Activated T-cell treated with anti-CD3 and anti-CD28 coated beads, Interleukin-2, amount 50 U/mL, for 1 hour (primary cell): ENCODE results near the gene FOSL1.

ENCODE experiments used
- DNase-seq: peaks from one replicate; pipeline ENCODE4 v3.0.0-alpha.2; 2020

Gene FOSL1

DNA sequence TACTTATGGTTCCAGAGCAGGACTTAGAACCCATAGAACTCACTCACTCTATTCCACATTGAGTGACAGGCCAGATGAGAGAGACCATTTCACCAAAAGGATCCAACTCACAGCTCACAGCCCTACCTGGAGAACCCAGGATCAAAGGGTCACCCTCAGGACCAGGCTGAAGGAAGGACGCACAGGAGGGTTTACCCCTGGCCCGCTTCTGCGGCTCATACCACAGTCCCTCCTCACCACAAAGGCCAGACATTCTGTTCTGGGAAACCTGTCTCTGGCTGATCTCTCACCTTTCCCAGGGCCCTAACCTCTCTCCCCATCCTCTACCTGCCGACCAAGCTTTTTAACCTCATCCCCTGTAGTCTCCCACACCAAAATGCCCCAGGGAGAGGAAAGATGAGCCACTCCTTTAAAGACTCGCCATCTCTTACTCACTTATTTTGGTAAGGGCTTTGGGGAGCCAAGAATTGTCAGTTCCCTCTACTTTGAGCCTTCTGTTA, 4.7 kb downstream of the FOSL1 start:
- DNase-seq: no peak

- peak; percentile 46 for DNase-seq
Observed at GRCh38 chr11:65894034-65894591, 6.1 kb downstream of the FOSL1 start.

- DNase-seq: no peak
Observed at GRCh38 chr11:65892661-65893317, 7.4 kb downstream of the FOSL1 start.

DNA sequence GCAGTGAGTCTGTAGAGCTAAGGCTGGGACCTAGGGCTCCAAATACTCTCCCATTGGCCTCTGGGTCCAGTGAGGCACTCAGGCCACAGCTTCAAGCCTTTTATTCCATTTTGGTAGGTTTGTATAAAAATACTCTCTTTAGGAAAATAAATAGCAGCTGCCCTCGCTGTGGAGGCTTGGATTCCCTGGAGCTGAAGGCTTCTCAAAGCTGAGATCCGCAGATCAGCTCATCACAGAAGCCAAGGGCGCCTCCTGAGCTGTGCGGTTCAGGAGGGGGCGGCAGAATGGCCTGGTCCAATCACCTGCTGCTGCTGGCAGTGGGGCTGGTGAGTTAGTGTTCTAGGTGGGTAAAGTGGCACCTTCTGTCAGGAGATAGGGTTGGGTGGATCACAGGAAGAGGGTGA, 8.0 kb downstream of the FOSL1 start:
- peak; percentile 49 for DNase-seq

GRCh38 chr11:65891219-65892136, 8.7 kb downstream of the FOSL1 start:
- DNase-seq: peak; percentile 50

GRCh38 chr11:65890324-65891218, 9.6 kb downstream of the FOSL1 start, which contains the start of gene CCDC85B:
CCDC85B (plus strand) TSS chr11:65890673; CDS start chr11:65890784, 111 bp downstream.
- peak; percentile 99 for DNase-seq

DNA sequence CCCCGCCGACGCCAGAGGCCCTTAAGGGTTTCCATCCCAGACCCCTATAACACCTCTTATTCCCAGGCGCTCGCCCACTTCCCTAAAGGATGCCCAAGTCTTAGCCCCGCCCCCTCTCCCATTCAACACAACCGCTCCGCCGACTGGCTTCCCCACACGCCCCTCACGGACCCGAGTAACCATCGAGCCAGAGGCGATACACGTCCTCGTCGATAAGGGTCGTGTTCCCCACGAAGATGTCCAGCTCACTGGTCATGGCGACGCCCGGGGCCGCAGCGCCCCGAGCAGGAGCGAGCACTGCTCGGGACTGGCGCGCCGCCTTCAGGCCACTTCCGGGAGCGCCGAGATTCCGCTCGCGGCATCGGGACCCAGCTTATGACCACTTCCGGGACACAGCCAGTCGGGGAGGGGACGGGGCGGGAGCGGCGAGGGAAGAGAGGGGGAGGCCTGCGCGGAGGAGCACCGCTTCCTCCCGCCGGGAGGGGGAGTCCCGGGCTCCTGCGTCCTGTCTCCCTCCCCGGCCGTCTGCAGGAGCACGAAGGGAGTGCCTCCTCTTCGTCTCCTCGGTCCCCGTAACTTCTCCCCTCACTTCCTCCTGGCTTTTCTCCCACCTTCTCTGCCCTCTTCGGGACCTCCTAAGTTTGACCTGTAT, 11.9 kb downstream of the FOSL1 start, which contains the start of gene FIBP:
TSS of gene FIBP (minus strand) at position 309 of the 652 bp plus-strand sequence. CDS start at position 256, 53 bp downstream.
- peak; percentile 94 for DNase-seq

GRCh38 chr11:65887723-65888162, 12.4 kb downstream of the FOSL1 start:
- DNase-seq: no peak

DNA sequence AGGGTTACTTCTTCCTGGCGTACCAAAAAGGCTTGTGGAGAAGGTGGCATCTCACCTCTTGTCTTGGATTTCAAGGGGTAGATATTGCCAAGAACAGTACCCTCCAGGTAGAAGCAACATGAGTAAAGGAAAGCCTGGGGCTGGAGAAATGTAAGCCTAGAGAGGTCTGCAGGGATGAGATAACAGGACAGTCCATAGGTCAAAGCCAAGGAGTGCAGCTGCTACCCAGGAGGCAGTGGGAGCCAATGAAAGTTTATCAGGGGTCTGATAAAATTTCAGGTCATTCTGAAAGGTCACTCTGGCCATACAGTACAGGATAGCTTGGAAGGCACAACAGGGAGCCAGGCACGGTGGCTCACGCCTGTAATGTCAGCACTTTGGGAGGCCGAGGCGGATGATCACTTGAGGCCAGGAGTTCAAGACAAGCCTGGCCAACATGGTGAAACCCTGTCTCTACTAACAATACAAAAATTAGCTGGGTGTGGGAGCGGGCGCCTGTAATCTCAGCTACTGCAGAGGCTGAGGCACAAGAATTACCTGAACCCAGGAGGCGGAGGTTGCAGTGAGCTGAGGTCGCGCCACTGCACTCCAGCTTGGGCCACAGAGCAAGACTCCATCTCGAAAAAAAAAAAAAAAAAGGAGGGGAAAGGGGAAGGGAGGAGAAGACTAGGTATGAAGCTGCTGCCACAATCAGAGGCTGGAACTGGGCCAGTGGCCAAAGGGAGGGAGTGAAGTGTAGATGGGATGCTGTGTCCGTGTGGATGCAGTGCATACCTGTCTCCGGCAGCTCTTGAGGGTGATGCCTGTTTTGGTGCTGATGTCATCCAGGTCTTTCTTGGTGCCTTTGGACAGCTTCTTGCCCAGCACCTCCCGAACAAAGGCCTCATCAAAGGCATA, 13.1 kb downstream of the FOSL1 start:
- no peak for DNase-seq

GRCh38 chr11:65885808-65886536, 14.2 kb downstream of the FOSL1 start:
- no peak for DNase-seq

GRCh38 chr11:65885231-65885630, 15.0 kb downstream of the FOSL1 start:
- DNase-seq: no peak

GRCh38 chr11:65884716-65885092, 15.5 kb downstream of the FOSL1 start:
- peak; percentile 85 for DNase-seq

DNA sequence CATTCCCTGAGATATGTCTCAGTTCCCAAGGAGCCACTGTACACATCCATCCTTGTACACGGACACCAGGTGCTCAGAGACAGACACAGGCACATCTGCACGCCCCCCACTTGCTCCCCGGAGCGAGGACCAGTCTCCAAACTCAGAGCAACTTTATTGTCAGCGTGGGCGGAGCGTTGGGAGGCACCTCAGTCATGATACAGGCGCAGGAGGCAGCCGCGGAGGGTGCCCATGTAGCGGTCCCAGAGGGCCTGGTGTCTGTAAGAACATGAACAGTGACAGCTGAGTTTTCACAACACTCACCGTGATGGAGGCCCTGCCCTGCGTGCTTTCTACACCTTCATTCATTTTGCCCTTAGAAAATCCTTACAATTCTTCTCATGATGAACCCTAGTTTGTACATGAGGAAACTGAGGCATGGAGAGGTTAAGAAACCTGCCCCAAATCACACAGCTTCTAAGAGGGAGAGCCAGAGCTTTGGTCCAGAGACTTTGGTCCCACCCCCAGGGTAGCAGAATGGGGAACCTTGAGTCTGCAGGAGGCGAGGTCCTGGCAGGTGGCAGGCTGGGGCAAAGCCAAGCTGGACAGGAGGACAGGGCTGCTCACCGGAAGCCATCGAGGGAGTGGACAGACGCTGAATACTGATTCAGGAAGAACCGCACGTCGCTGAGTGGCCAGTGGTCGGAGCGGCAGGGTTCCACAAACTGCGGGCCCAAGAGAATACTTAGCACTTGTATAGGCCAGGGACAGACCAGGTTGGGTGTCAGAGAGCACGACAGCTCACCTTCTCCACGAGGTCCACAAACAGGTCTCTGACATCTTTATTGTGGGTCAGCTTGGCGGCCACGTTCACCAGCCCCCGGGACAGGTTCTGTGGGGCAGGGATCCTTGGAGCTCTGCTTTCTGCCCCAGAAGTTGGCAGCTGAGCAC, 16.1 kb downstream of the FOSL1 start:
- DNase-seq: no peak

GRCh38 chr11:65883058-65883761, 17.0 kb downstream of the FOSL1 start:
- DNase-seq: no peak

DNA sequence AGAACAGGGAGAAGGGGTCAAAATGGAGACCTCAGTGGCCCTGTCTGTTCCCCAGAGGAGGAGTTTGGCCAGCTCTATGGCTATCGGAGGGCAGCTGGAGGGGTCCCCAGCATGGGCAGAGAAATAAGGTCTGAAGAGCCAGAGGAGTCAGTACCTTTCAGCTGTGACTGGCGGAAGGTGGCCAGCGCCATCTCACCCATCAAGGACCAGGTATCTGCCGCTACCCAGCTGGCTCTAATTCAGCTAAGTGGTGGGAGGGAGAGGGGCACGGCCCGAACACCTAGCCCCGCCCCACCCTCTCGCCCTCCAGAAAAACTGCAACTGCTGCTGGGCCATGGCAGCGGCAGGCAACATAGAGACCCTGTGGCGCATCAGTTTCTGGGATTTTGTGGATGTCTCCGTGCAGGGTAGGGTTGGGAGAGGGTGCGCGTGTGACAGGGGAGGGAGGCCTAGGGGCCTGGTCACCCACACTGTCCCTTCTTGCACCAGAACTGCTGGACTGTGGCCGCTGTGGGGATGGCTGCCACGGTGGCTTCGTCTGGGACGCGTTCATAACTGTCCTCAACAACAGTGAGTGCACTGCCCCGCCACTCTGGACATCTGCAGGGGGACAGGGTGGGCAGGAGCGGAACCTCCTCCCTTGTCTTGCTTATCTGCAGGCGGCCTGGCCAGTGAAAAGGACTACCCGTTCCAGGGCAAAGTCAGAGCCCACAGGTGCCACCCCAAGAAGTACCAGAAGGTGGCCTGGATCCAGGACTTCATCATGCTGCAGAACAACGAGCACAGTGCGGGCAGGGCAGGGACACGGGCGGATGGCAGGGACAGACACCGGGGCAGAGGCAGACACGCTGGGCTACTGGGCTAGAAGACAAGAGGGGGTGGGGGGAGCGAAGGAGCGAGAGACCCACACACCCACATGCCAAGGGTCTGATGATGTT, 17.8 kb downstream of the FOSL1 start:
- no peak for DNase-seq

DNA sequence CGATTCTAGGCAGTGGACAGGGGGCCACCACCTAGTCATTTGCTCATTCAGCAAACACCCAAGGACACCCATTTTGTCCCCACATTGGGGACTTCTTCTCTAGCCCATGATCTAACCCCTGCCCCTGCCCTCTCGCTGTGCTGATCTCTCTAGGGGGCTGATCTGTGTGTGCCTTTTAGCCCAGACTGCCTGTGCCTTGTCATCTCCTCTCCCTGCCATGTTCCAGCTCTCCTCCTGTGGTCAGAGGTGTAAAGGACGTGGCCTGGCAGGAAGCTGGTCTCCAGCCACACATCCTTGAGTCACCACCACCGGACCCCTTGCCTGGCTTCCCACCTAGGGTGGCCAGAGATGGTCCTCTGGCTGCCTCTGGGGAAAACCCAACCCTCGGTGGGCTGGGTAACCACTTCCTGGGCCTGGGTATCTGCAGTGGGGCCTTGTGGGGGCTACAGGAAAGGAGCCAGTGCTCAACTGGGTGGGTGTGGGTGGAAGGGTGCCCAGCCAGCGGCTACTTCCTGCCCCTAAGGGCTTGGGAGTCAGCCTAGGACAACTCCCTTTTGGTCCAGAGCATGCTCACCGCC, 19.3 kb downstream of the FOSL1 start:
- no peak for DNase-seq

- DNase-seq: no peak
Observed at GRCh38 chr11:65880027-65880426, 20.2 kb downstream of the FOSL1 start.
